HG03354 (cell line): ENCODE measurements around the gene TICAM1.
"Not testable (repeated sequence)": the region's sequence is repeated elsewhere in the genome, so short reads cannot be mapped to it uniquely, and the experiment has no call there.

ENCODE experiments used
- ATAC-seq: cut with Tn5 transposase; IDR thresholded peaks from one replicate; pipeline ENCODE4 v1.9.1; 2021; ENCODE audit warnings: mild to moderate bottlenecking; ENCODE audit not compliant: unreplicated experiment, poor library complexity, severe bottlenecking

TICAM1 gene

GRCh38 chr19:4847190-4847973 lies 15.9 kb upstream of the TICAM1 start:
- no peak for ATAC-seq

GRCh38 chr19:4845975-4846374 lies 14.5 kb upstream of the TICAM1 start:
- ATAC-seq = not testable (repeated sequence)

- ATAC-seq = no peak
Measured at GRCh38 chr19:4844348-4845179, 13.1 kb upstream of the TICAM1 start.

- no peak for ATAC-seq
Measured at GRCh38 chr19:4843647-4843965, 12.1 kb upstream of the TICAM1 start.

GRCh38 chr19:4839192-4839591 lies 7.7 kb upstream of the TICAM1 start:
- no peak for ATAC-seq

- no peak for ATAC-seq
Measured at GRCh38 chr19:4832776-4833175, 1.3 kb upstream of the TICAM1 start.

GRCh38 chr19:4831979-4832340 lies 448 bp upstream of the TICAM1 start:
- not testable (repeated sequence) for ATAC-seq

- no peak for ATAC-seq
Measured at GRCh38 chr19:4830768-4831265, 695 bp downstream of the TICAM1 start.

GRCh38 chr19:4830332-4830731 lies 1.2 kb downstream of the TICAM1 start:
- no peak for ATAC-seq

- no peak for ATAC-seq
Measured at GRCh38 chr19:4829001-4829712, 2.4 kb downstream of the TICAM1 start.

- ATAC-seq = no peak
Measured at GRCh38 chr19:4823577-4823976, 7.9 kb downstream of the TICAM1 start.

- ATAC-seq = not testable (repeated sequence)
Measured at GRCh38 chr19:4822354-4822753, 9.2 kb downstream of the TICAM1 start.

- no peak for ATAC-seq
Measured at GRCh38 chr19:4821265-4821664, 10.2 kb downstream of the TICAM1 start.

GRCh38 chr19:4817467-4818277 lies 13.8 kb downstream of the TICAM1 start:
- no peak for ATAC-seq

- no peak for ATAC-seq
Measured at GRCh38 chr19:4816950-4817278, 14.6 kb downstream of the TICAM1 start.

- no peak for ATAC-seq
Measured at GRCh38 chr19:4816202-4816949, 15.1 kb downstream of the TICAM1 start.

GRCh38 chr19:4815426-4816201 lies 15.9 kb downstream of the TICAM1 start:
- peak; percentile 68 for ATAC-seq

GRCh38 chr19:4814625-4815425 lies 16.7 kb downstream of the TICAM1 start:
- no peak for ATAC-seq
